ENCODE measurements around the gene NR3C2. TPM values are rescaled to one million over a fixed set of nuclear protein-coding genes. Genes with fewer than 3 reads are reported as not detected.
A peak's percentile ranks its signal among the peaks of the same experiment; 100 is the strongest.
"Not testable (repeated sequence)": the region's sequence is repeated elsewhere in the genome, so short reads cannot be mapped to it uniquely, and the experiment has no call there.

Gene NR3C2
- total RNA-seq, 1 donor from 2014 or later = 31.4 TPM

GRCh38 chr4:148203056-148203898 is 238.9 kb downstream of the NR3C2 start:
- no peaks in the 10 kb centered on the region for H3K4me1 ChIP-seq
- intact Hi-C loops (cut with DNase I) = no loop called here
- no peaks in the 10 kb centered on the region for H3K9me3 ChIP-seq
- no peak for DNase-seq
- no peaks in the 10 kb centered on the region for H3K36me3 ChIP-seq
- no peak overlapping the region for H3K4me3 ChIP-seq
- H3K27ac ChIP-seq = peak overlapping the region; percentile 18
- peak; percentile 79 to 93 for ATAC-seq
- no peaks in the 10 kb centered on the region for H3K27me3 ChIP-seq (ENCODE audit: low read depth)
- no peak for TF ChIP-seq CTCF (IDR thresholded peaks at IDR 0.05)

GRCh38 chr4:148200960-148201359 is 241.3 kb downstream of the NR3C2 start:
- Histone ChIP-seq H3K9me3 (no peaks in the 10 kb centered on the region), H3K27me3 (ENCODE audit: low read depth) (no peaks in the 10 kb centered on the region), H3K27ac (no peak overlapping the region), H3K4me1 (no peaks in the 10 kb centered on the region), H3K36me3 (no peaks in the 10 kb centered on the region), H3K4me3 (no peak overlapping the region)
- intact Hi-C loops (cut with DNase I) = no loop called here
- no peak for DNase-seq
- peak; percentile 45 to 65 for ATAC-seq
- TF ChIP-seq CTCF (IDR thresholded peaks at IDR 0.05) = no peak

- no peak for ATAC-seq
These were observed 246.1 kb downstream of the NR3C2 start for GRCh38 chr4:148196164-148196563.

GRCh38 chr4:148192526-148192925 is 249.7 kb downstream of the NR3C2 start:
- no peaks in the 10 kb centered on the region for H3K9me3 ChIP-seq
- DNase-seq (no peak), ATAC-seq (no peak)
- H3K36me3 ChIP-seq = peaks cover 17% of the 10 kb centered on the region
- no peak overlapping the region for H3K27ac ChIP-seq
- TF ChIP-seq CTCF (IDR thresholded peaks at IDR 0.05) = no peak
- H3K27me3 ChIP-seq (ENCODE audit: low read depth) = no peaks in the 10 kb centered on the region
- intact Hi-C loops (cut with DNase I) = no loop called here
- no peaks in the 10 kb centered on the region for H3K4me1 ChIP-seq
- H3K4me3 ChIP-seq = no peak overlapping the region

More at GRCh38 chr4:148196164-148196563, 246.1 kb downstream of the NR3C2 start:
- Histone ChIP-seq H3K4me1 (no peaks in the 10 kb centered on the region), H3K36me3 (peaks cover 17% of the 10 kb centered on the region), H3K9me3 (no peaks in the 10 kb centered on the region), H3K27me3 (ENCODE audit: low read depth) (no peaks in the 10 kb centered on the region), H3K27ac (no peak overlapping the region), H3K4me3 (no peak overlapping the region)
- intact Hi-C loops (cut with DNase I) = no loop called here
- no peak for DNase-seq
- TF ChIP-seq CTCF (IDR thresholded peaks at IDR 0.05) = no peak

GRCh38 chr4:148187454-148188222 is 254.6 kb downstream of the NR3C2 start:
- H3K27me3 ChIP-seq (ENCODE audit: low read depth); H3K27ac ChIP-seq; H3K9me3 ChIP-seq; H3K36me3 ChIP-seq; ATAC-seq; intact Hi-C loops (cut with DNase I); DNase-seq; H3K4me1 ChIP-seq; H3K4me3 ChIP-seq: not testable (repeated sequence)

DNA sequence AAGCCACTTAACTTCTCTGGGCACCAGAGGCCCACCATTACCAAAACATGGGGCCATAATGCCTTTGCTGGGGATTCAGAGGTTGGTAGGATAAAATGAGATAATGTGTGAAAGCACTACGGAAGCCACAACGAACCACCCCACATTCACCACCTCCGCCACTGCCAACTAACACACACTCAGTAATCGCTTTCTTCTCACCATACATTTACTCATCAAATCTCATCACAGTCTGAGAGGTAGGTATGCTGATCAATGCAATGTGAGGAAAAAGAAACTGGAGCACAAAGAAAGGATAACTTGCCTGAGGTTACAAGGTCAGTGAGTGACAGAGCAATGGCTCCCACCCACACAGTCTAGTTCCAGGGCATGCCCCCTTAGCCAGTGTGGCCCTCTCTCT is 257.3 kb downstream of the NR3C2 start:
- ATAC-seq (no peak), DNase-seq (no peak)
- Histone ChIP-seq H3K27ac (no peak overlapping the region), H3K4me1 (no peaks in the 10 kb centered on the region), H3K4me3 (no peak overlapping the region), H3K27me3 (ENCODE audit: low read depth) (no peaks in the 10 kb centered on the region), H3K36me3 (no peaks in the 10 kb centered on the region), H3K9me3 (no peaks in the 10 kb centered on the region)
- intact Hi-C loops (cut with DNase I) = no loop called here
- no peak for TF ChIP-seq CTCF (IDR thresholded peaks at IDR 0.05)

All from lower lobe of right lung (tissue), 2 donors.